ENCODE results near the gene NDUFAF8. TPM values are rescaled to one million over a fixed set of nuclear protein-coding genes. Genes with fewer than 3 reads are reported as not detected.

The NDUFAF8 gene
- total and polyA plus RNA-seq, 2 experiments from 2014 or later, result 53.1 to 136 TPM

DNA sequence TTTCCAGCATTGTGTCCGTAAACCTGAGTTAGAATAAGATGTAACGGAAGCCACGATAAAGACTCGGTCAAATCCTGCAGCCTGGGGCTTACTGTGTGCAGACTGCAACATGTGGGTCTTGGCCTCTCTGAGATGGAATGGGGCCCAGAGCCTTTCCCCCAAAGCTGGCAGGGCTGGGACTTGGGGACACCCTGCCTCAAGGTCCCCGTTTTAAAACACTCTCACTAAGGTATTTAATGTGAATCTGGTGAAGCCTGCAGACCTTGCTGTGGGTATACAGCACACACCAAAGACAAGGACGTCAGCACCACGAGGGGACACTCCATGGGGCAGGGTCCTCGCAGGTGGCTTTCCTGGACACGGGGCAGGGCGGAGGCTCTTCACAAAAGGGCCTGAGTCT lies 2.1 kb downstream of the NDUFAF8 start:
- H3K79me2 ChIP-seq (ENCODE audit: insufficient read depth), result peaks cover 52% of the 10 kb centered on the region
- H3K27me3 ChIP-seq (replicated peaks; ENCODE audit: insufficient read depth), result no peaks in the 10 kb centered on the region
- in situ Hi-C loops (cut with MboI), result no loop called here
- WGBS, 2 experiments (ENCODE audit: low coverage in 1 of 2, low lambda C conversion rate in 2 of 2, missing lambda C conversion rate in 2 of 2), result 78% methylated on average over 10 of the region's 10 CpGs
- no peak overlapping the region for H3K4me3 ChIP-seq
- no peak overlapping the region for H3K27ac ChIP-seq
- no peaks in the 10 kb centered on the region for H4K20me1 ChIP-seq (ENCODE audit: insufficient read depth)
- DNase-seq, result no peak
- H3K36me3 ChIP-seq (ENCODE audit: low read depth), result peaks cover 4% of the 10 kb centered on the region; the same call in 1 of the 2 replicates
- peaks cover 7% of the 10 kb centered on the region for H3K4me1 ChIP-seq (ENCODE audit: insufficient read depth)
- H2AFZ ChIP-seq, result no peak overlapping the region
- H3K4me2 ChIP-seq (ENCODE audit: unreplicated experiment), result no peak overlapping the region
- H3F3A ChIP-seq (ENCODE audit: insufficient read depth), result no peaks in the 10 kb centered on the region
- TF ChIP-seq EZH2phosphoT487 (IDR thresholded peaks at IDR 0.05; ENCODE audit: insufficient read depth, low read depth), result no peak
- no peaks in the 10 kb centered on the region for H3K9me3 ChIP-seq (ENCODE audit: low read depth)
- no peaks in the 10 kb centered on the region for H3K9me2 ChIP-seq (ENCODE audit: insufficient read depth)
- H3K9ac ChIP-seq, result no peak overlapping the region

DNA sequence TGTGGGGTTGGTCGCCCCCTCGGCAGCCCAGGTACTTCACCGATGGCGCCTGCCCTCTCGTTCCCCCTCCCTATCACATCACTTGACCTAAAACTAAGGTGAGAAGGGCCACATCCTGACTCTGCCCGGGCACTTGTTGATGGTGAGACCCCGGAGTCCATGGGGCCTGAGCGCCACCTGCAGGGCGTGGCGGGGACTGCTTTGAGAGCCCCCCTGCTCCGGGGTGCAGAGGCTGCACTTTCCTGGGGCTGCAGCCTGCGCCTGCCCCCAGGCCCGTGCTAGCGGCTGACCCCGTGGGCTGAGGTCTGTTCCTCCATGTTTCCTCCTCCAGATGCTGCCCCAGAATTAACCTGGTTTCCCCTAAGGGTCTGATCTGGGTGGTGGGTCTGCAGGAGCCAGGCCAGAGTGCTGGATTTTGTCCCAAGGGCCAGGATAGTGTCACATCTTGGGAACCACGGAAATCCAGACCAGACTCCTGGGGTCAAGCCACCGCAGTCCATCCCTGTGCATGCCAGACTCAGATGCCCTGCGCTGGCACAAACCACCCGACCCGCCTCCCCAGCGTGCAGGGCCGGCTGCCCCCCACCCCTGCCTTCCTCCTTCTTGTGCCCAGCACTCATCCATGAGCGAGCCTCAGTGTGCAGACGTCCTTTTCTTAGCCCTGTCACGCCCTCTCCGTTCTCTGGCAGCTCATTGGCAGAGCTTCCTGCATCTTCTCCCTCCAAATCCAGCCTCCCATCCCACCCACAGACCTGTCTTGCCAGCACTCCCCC lies 2.7 kb downstream of the NDUFAF8 start:
- Histone ChIP-seq H3K27me3 (replicated peaks; ENCODE audit: insufficient read depth) (no peaks in the 10 kb centered on the region), H3K9me2 (ENCODE audit: insufficient read depth) (no peaks in the 10 kb centered on the region), H3K36me3 (ENCODE audit: low read depth) (peaks cover 4% of the 10 kb centered on the region; the same call in 1 of the 2 replicates), H3K4me2 (ENCODE audit: unreplicated experiment) (no peak overlapping the region), H3F3A (ENCODE audit: insufficient read depth) (no peaks in the 10 kb centered on the region), H3K27ac (no peak overlapping the region), H2AFZ (no peak overlapping the region), H3K79me2 (ENCODE audit: insufficient read depth) (peaks cover 48% of the 10 kb centered on the region), H3K9me3 (ENCODE audit: low read depth) (no peaks in the 10 kb centered on the region), H3K4me3 (no peak overlapping the region), H3K4me1 (ENCODE audit: insufficient read depth) (peaks cover 7% of the 10 kb centered on the region), H4K20me1 (ENCODE audit: insufficient read depth) (no peaks in the 10 kb centered on the region), H3K9ac (no peak overlapping the region)
- DNase-seq, result peak; percentile 57
- 36% methylated on average over 18 to 21 of the region's 26 CpGs for WGBS, 2 experiments (ENCODE audit: low coverage in 1 of 2, low lambda C conversion rate in 2 of 2, missing lambda C conversion rate in 2 of 2)
- no peak for TF ChIP-seq EZH2 (IDR thresholded peaks at IDR 0.05; ENCODE audit: insufficient read depth, poor library complexity, severe bottlenecking)
- TF ChIP-seq EZH2phosphoT487 (IDR thresholded peaks at IDR 0.05; ENCODE audit: insufficient read depth, low read depth), result no peak
- in situ Hi-C loops (cut with MboI), result no loop called here

DNA sequence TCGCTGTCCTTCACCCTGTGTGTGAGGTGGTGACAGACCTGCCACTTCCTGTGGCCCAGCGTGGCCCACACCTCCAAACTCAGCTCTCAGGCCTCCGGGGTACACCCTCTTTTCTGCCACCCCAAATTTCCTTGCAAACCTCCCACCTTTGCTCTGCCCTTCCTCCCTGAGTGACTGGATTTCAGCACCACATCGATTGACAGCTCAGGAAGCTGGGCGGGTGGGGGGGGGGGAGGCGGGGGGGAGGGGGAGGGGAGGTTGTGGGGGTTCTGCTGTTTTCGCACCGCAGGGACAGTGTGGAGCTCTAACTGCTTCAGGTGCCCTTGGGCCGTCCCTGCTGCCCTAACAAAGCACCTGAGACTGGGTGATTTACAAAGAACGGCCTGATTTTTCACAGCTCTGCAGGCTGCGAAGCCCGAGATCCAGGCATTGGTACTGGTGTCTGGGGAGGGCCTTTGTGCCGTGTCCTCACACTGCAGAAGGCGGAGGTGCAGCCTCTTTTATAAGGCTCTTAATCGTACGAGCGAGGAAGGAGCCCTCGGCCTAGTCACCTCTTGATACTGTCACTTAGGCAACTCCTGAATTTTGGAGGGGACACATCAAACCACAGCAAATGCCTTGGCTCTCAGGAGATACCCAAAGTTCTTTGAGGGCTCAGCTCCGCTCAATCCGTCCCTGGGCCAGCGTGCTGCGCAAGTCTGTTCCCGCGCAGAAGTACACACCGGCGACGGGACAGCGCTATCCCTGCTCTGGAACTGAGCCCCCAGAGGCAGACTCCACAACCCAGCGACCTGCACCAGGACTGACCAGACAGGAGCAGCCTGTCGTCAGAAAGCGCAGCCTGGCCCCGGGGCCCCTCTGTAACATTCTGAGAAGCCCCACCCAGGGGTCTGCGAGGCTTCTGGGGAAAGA lies 3.6 kb downstream of the NDUFAF8 start:
- Histone ChIP-seq H3K9ac (no peak overlapping the region), H3K9me2 (ENCODE audit: insufficient read depth) (no peaks in the 10 kb centered on the region), H3F3A (ENCODE audit: insufficient read depth) (no peaks in the 10 kb centered on the region), H3K4me2 (ENCODE audit: unreplicated experiment) (no peak overlapping the region), H3K4me3 (no peak overlapping the region), H3K27me3 (replicated peaks; ENCODE audit: insufficient read depth) (no peaks in the 10 kb centered on the region), H3K4me1 (ENCODE audit: insufficient read depth) (peaks cover 3% of the 10 kb centered on the region; the same call in 1 of the 2 replicates), H4K20me1 (ENCODE audit: insufficient read depth) (no peaks in the 10 kb centered on the region), H3K27ac (no peak overlapping the region), H3K9me3 (ENCODE audit: low read depth) (no peaks in the 10 kb centered on the region), H3K36me3 (ENCODE audit: low read depth) (peaks cover 4% of the 10 kb centered on the region; the same call in 1 of the 2 replicates), H3K79me2 (ENCODE audit: insufficient read depth) (peaks cover 39% of the 10 kb centered on the region), H2AFZ (no peak overlapping the region)
- no peak for DNase-seq
- WGBS, 2 experiments (ENCODE audit: low coverage in 1 of 2, low lambda C conversion rate in 2 of 2, missing lambda C conversion rate in 2 of 2), result 69 to 73% methylated on average over 26 to 33 of the region's 33 CpGs
- TF ChIP-seq EZH2 (IDR thresholded peaks at IDR 0.05; ENCODE audit: insufficient read depth, poor library complexity, severe bottlenecking) (no peak), EZH2phosphoT487 (IDR thresholded peaks at IDR 0.05; ENCODE audit: insufficient read depth, low read depth) (no peak)
- in situ Hi-C loops (cut with MboI), result no loop called here

DNA sequence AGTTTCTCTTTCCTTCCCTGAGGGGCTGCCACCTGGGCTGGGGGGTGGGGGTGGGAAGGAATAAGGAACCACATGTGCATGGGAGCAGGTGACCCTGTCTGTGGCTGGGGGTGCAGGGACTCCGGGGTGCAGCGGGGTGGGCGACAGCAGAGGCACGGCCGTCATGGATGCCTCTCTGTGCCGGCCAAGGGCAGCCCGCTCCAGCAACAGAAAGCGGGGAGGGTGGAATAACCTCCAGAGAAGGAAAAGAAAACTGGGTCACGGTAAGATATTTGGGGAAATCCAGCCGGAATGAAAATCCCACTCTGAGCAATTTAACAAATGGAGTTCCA lies 4.2 kb downstream of the NDUFAF8 start:
- H2AFZ ChIP-seq, result no peak overlapping the region
- H3F3A ChIP-seq (ENCODE audit: insufficient read depth), result no peaks in the 10 kb centered on the region
- no peak for DNase-seq
- 85 to 86% methylated on average over 10 of the region's 10 CpGs for WGBS, 2 experiments (ENCODE audit: low coverage in 1 of 2, low lambda C conversion rate in 2 of 2, missing lambda C conversion rate in 2 of 2)
- no peaks in the 10 kb centered on the region for H3K27me3 ChIP-seq (replicated peaks; ENCODE audit: insufficient read depth)
- H3K36me3 ChIP-seq (ENCODE audit: low read depth), result peaks cover 4% of the 10 kb centered on the region; the same call in 1 of the 2 replicates
- no peaks in the 10 kb centered on the region for H4K20me1 ChIP-seq (ENCODE audit: insufficient read depth)
- H3K27ac ChIP-seq, result no peak overlapping the region
- no peak overlapping the region for H3K4me3 ChIP-seq
- no peaks in the 10 kb centered on the region for H3K9me3 ChIP-seq (ENCODE audit: low read depth)
- H3K9ac ChIP-seq, result no peak overlapping the region
- H3K4me2 ChIP-seq (ENCODE audit: unreplicated experiment), result no peak overlapping the region
- no peaks in the 10 kb centered on the region for H3K9me2 ChIP-seq (ENCODE audit: insufficient read depth)
- in situ Hi-C loops (cut with MboI), result no loop called here
- TF ChIP-seq EZH2phosphoT487 (IDR thresholded peaks at IDR 0.05; ENCODE audit: insufficient read depth, low read depth) (no peak), EZH2 (IDR thresholded peaks at IDR 0.05; ENCODE audit: insufficient read depth, poor library complexity, severe bottlenecking) (no peak)
- no peaks in the 10 kb centered on the region; the same call in 1 of the 2 replicates for H3K4me1 ChIP-seq (ENCODE audit: insufficient read depth)
- H3K79me2 ChIP-seq (ENCODE audit: insufficient read depth), result peaks cover 33% of the 10 kb centered on the region
